Measurements from ENCODE around the gene NEK11. TPM values are rescaled to one million over a fixed set of nuclear protein-coding genes. Genes with fewer than 3 reads are reported as not detected.

Gene NEK11
- total and polyA plus RNA-seq, 2 experiments from 2014 or later: 3.5 to 13.7 TPM

DNA sequence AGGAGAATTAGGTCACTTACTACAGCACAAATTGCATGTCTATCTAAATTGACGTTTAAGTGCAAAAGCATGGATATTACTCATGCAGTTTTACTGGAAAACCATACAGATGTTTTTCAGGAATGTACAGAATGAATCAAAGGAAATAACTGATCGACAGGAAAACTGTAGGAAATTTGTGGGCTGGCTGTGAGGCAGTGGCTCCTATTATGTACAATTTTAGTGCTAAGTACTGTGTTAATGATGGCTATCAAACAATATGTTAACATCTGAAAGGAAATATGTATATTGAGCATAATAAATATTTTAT, 361.8 kb downstream of the NEK11 start:
- WGBS (ENCODE audit: low lambda C conversion rate, missing lambda C conversion rate): 51% methylated on average over 2 of the region's 2 CpGs
- Histone ChIP-seq H3K4me1 (ENCODE audit: insufficient read depth) (peaks cover 10% of the 10 kb centered on the region), H3K27me3 (no peaks in the 10 kb centered on the region), H3K4me3 (no peak overlapping the region), H3K79me2 (peaks cover under 1% of the 10 kb centered on the region), H3K9me2 (replicated peaks; ENCODE audit: insufficient read depth) (no peaks in the 10 kb centered on the region), H3K4me2 (no peak overlapping the region), H3K9me3 (ENCODE audit: low read depth) (no peaks in the 10 kb centered on the region), H2AFZ (no peak overlapping the region), H4K20me1 (ENCODE audit: insufficient read depth, poor library complexity, severe bottlenecking) (no peaks in the 10 kb centered on the region), H3K27ac (no peak overlapping the region), H3K36me3 (replicated peaks; ENCODE audit: insufficient read depth, low read depth) (no peaks in the 10 kb centered on the region)
- TF ChIP-seq EZH2phosphoT487 (IDR thresholded peaks at IDR 0.05; ENCODE audit: low read depth, severe bottlenecking, unreplicated experiment): no peak
- TF ChIP-seq, protein P1, sequence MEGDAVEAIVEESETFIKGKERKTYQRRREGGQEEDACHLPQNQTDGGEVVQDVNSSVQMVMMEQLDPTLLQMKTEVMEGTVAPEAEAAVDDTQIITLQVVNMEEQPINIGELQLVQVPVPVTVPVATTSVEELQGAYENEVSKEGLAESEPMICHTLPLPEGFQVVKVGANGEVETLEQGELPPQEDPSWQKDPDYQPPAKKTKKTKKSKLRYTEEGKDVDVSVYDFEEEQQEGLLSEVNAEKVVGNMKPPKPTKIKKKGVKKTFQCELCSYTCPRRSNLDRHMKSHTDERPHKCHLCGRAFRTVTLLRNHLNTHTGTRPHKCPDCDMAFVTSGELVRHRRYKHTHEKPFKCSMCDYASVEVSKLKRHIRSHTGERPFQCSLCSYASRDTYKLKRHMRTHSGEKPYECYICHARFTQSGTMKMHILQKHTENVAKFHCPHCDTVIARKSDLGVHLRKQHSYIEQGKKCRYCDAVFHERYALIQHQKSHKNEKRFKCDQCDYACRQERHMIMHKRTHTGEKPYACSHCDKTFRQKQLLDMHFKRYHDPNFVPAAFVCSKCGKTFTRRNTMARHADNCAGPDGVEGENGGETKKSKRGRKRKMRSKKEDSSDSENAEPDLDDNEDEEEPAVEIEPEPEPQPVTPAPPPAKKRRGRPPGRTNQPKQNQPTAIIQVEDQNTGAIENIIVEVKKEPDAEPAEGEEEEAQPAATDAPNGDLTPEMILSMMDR (IDR thresholded peaks at IDR 0.05; ENCODE audit: poor library complexity): no peak
- no peak for TF ChIP-seq EZH2 (IDR thresholded peaks at IDR 0.05; ENCODE audit: borderline replicate concordance)
- DNase-seq (ENCODE audit: low spot score): no peak

- H3K79me2 ChIP-seq: no peaks in the 10 kb centered on the region
- TF ChIP-seq, protein P1 (IDR thresholded peaks at IDR 0.05; ENCODE audit: poor library complexity): no peak
- TF ChIP-seq EZH2phosphoT487 (IDR thresholded peaks at IDR 0.05; ENCODE audit: low read depth, severe bottlenecking, unreplicated experiment) (no peak), EZH2 (IDR thresholded peaks at IDR 0.05; ENCODE audit: borderline replicate concordance) (no peak)
- no peak for DNase-seq (ENCODE audit: low spot score)
- no peak overlapping the region for H3K27ac ChIP-seq
- no peaks in the 10 kb centered on the region for H4K20me1 ChIP-seq (ENCODE audit: insufficient read depth, poor library complexity, severe bottlenecking)
- no peaks in the 10 kb centered on the region for H3K9me3 ChIP-seq (ENCODE audit: low read depth)
- no peak overlapping the region for H3K4me2 ChIP-seq
- 81% methylated on average over 2 of the region's 2 CpGs for WGBS (ENCODE audit: low lambda C conversion rate, missing lambda C conversion rate)
- no peaks in the 10 kb centered on the region for H3K9me2 ChIP-seq (replicated peaks; ENCODE audit: insufficient read depth)
- no peaks in the 10 kb centered on the region for H3K36me3 ChIP-seq (replicated peaks; ENCODE audit: insufficient read depth, low read depth)
- no peaks in the 10 kb centered on the region for H3K27me3 ChIP-seq
- H3K4me3 ChIP-seq: no peak overlapping the region
- H3K4me1 ChIP-seq (ENCODE audit: insufficient read depth): peaks cover 10% of the 10 kb centered on the region
- H2AFZ ChIP-seq: no peak overlapping the region
Observed at GRCh38 chr3:131390331-131390730, 363.7 kb downstream of the NEK11 start.

DNA sequence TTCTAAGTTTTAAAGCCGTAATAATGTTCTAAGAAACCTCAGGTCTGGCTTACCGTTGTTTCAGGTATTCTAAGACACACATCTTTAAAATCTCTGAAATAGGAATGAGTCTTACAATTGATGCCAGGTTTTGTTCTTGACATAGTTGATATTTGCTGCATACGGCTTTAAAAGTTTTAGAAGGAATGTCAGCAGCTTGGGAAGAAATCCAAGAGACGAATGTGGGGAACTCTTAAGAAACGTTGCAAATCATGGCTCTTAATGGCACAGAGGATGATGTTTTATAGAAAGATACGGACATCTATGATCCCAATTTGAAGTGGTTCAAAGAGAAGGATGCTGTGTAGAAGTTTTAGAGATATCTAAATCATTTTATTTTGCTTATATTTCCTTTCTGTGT, 366.4 kb downstream of the NEK11 start:
- Histone ChIP-seq H3K4me2 (no peak overlapping the region), H3K36me3 (replicated peaks; ENCODE audit: insufficient read depth, low read depth) (no peaks in the 10 kb centered on the region), H4K20me1 (ENCODE audit: insufficient read depth, poor library complexity, severe bottlenecking) (no peaks in the 10 kb centered on the region), H3K27me3 (no peaks in the 10 kb centered on the region), H2AFZ (no peak overlapping the region), H3K79me2 (no peaks in the 10 kb centered on the region), H3K9me2 (replicated peaks; ENCODE audit: insufficient read depth) (no peaks in the 10 kb centered on the region), H3K4me3 (no peak overlapping the region), H3K4me1 (ENCODE audit: insufficient read depth) (peaks cover 3% of the 10 kb centered on the region), H3K27ac (no peak overlapping the region), H3K9me3 (ENCODE audit: low read depth) (no peaks in the 10 kb centered on the region)
- no peak for DNase-seq (ENCODE audit: low spot score)
- TF ChIP-seq, protein P1 (IDR thresholded peaks at IDR 0.05; ENCODE audit: poor library complexity): no peak
- TF ChIP-seq EZH2 (IDR thresholded peaks at IDR 0.05; ENCODE audit: borderline replicate concordance) (no peak), EZH2phosphoT487 (IDR thresholded peaks at IDR 0.05; ENCODE audit: low read depth, severe bottlenecking, unreplicated experiment) (no peak)
- WGBS (ENCODE audit: low lambda C conversion rate, missing lambda C conversion rate): 80% methylated on average over 6 of the region's 6 CpGs

GRCh38 chr3:131393868-131394267, 367.2 kb downstream of the NEK11 start:
- no peaks in the 10 kb centered on the region for H3K27me3 ChIP-seq
- TF ChIP-seq EZH2phosphoT487 (IDR thresholded peaks at IDR 0.05; ENCODE audit: low read depth, severe bottlenecking, unreplicated experiment): no peak
- TF ChIP-seq, protein P1 (IDR thresholded peaks at IDR 0.05; ENCODE audit: poor library complexity): no peak
- TF ChIP-seq EZH2 (IDR thresholded peaks at IDR 0.05; ENCODE audit: borderline replicate concordance): no peak
- no peak for DNase-seq (ENCODE audit: low spot score)
- no peak overlapping the region for H2AFZ ChIP-seq
- H3K4me3 ChIP-seq: no peak overlapping the region
- H3K9me3 ChIP-seq (ENCODE audit: low read depth): no peaks in the 10 kb centered on the region
- H4K20me1 ChIP-seq (ENCODE audit: insufficient read depth, poor library complexity, severe bottlenecking): no peaks in the 10 kb centered on the region
- no peaks in the 10 kb centered on the region for H3K36me3 ChIP-seq (replicated peaks; ENCODE audit: insufficient read depth, low read depth)
- H3K4me2 ChIP-seq: no peak overlapping the region
- H3K9me2 ChIP-seq (replicated peaks; ENCODE audit: insufficient read depth): no peaks in the 10 kb centered on the region
- H3K27ac ChIP-seq: no peak overlapping the region
- H3K79me2 ChIP-seq: no peaks in the 10 kb centered on the region
- 87% methylated on average over 4 of the region's 4 CpGs for WGBS (ENCODE audit: low lambda C conversion rate, missing lambda C conversion rate)
- no peaks in the 10 kb centered on the region for H3K4me1 ChIP-seq (ENCODE audit: insufficient read depth)
